Vagina (tissue), 2 donors: Measurements from ENCODE around the gene TPPP. TPM values are rescaled to one million over a fixed set of nuclear protein-coding genes. Genes with fewer than 3 reads are reported as not detected.
A peak's percentile ranks its signal among the peaks of the same experiment; 100 is the strongest.
"Not testable (repeated sequence)": the region's sequence is repeated elsewhere in the genome, so short reads cannot be mapped to it uniquely, and the experiment has no call there.

ENCODE experiments used
- DNase-seq, 2 donors: peaks; one replicate each; pipeline ENCODE4 v3.0.0-alpha.2; 2017; ENCODE audit errors: extremely low spot score in 2 of 2
- H3K27ac ChIP-seq: fragments of 200-600 bp; sonication (generic); one replicate; pipeline ENCODE4 v1.5.1; 2019
- H3K27me3 ChIP-seq: fragments of 200-600 bp; sonication (generic); one replicate; pipeline ENCODE4 v1.5.1; 2019
- H3K36me3 ChIP-seq, 2 donors: fragments of 200-600 bp; sonication (generic); one replicate each; pipeline ENCODE4 v1.5.1; 2017 to 2019
- H3K4me1 ChIP-seq: fragments of 200-600 bp; sonication (generic); one replicate; pipeline ENCODE4 v1.5.1; 2019
- H3K4me3 ChIP-seq, 2 donors: fragments of 200-600 bp; sonication (generic); 1 replicate in 1 of 2; 2 replicates in 1 of 2; pipeline ENCODE4 v1.5.1; 2016 to 2019
- H3K9me3 ChIP-seq: fragments of 200-600 bp; sonication (generic); one replicate; pipeline ENCODE4 v1.5.1; 2019
- CTCF ChIP-seq, 3 experiments: fragments of 450-650 bp in 2 of 3; fragments of 200-600 bp in 1 of 3; sonication (generic) in 1 of 3; IDR thresholded peaks; one replicate each; pipeline ENCODE4 v1.5.1; 2017 to 2019; ENCODE audit warnings: antibody characterized with exemption in 3 of 3, mild to moderate bottlenecking in 2 of 3, moderate library complexity in 2 of 3
- POLR2A ChIP-seq, 2 donors: fragments of 450-650 bp; IDR thresholded peaks; one replicate each; pipeline ENCODE4 v1.6.1; 2017; ENCODE audit warnings: antibody characterized with exemption in 2 of 2, mild to moderate bottlenecking in 2 of 2, moderate library complexity in 2 of 2
- POLR2AphosphoS5 ChIP-seq, 2 donors: sonication (generic); formaldehyde crosslinking; IDR thresholded peaks; one replicate each; pipeline ENCODE4 v1.9.0; 2017; ENCODE audit warnings: antibody characterized with exemption in 2 of 2, mild to moderate bottlenecking in 2 of 2, low read depth in 1 of 2; ENCODE audit not compliant: insufficient read depth in 1 of 2
- intact Hi-C: fragments of 100-400 bp; cut with DNase I; formaldehyde crosslinking; loops from one replicate; pipeline ENCODE4 v1.15.1; 2023
- total RNA-seq: library from RNA; depleted of rRNA; stranded (reverse); fragments of >200 nt; gene quantifications from one replicate; pipeline ENCODE4 v1.2.3, GENCODE V29; 2016

The TPPP gene
- total RNA-seq, 1 donor from 2014 or later = 4.7 TPM

- Histone ChIP-seq H3K4me1 (peaks cover 10% of the 10 kb centered on the region), H3K4me3 (peak overlapping the region; percentile 51 to 86)
- intact Hi-C loops, H3K27me3 ChIP-seq, H3K27ac ChIP-seq, H3K36me3 ChIP-seq, H3K9me3 ChIP-seq: not testable (repeated sequence)
- DNase-seq = peak in 1 of 2 donors; percentile 54
- TF ChIP-seq POLR2AphosphoS5 (IDR thresholded peaks at IDR 0.05; ENCODE audit: insufficient read depth in 1 of 2, low read depth in 1 of 2) = peak in 1 of 2 donors; percentile 28
Observed at GRCh38 chr5:692529-693041, 567 bp downstream of the TPPP start.

DNA sequence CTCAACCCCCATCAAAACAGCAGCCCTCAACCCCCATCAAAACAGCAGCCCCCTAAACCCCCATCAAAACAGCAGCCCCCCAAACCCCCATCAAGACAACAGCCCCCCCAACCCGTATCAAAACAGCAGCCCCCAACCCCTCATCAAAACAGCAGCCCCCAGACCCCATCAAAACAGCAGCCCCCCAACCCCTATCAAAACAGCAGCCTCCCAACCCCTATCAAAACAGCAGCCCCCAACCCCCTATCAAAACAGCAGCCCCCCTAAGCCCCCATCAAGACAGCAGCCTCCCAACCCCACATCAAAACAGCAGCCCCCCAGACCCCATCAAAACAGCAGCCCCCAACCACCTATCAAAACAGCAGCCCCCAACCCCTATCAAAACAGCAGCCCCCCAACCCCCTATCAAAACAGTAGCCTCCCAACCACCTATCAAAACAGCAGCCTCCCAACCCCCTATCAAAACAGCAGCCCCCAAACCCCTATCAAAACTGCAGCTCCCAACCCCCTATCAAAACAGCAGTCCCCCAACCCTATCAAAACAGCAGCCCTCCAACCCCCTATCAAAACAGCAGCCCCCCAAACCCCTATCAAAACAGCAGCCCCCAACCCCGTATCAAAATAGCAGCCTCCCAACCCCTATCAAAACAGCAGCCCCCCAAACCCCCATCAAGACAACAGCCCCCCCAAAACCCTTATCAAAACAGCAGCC, 1.2 kb downstream of the TPPP start:
- no peaks in the 10 kb centered on the region for H3K9me3 ChIP-seq
- no peaks in the 10 kb centered on the region for H3K27me3 ChIP-seq
- peak overlapping the region; percentile 51 to 86 for H3K4me3 ChIP-seq
- no peaks in the 10 kb centered on the region for H3K36me3 ChIP-seq
- no peak overlapping the region for H3K27ac ChIP-seq
- DNase-seq = peak; percentile 71 to 96
- peaks cover 10% of the 10 kb centered on the region for H3K4me1 ChIP-seq
- no peak for TF ChIP-seq CTCF (IDR thresholded peaks at IDR 0.05)
- TF ChIP-seq POLR2A (IDR thresholded peaks at IDR 0.05) = no peak
- TF ChIP-seq POLR2AphosphoS5 (IDR thresholded peaks at IDR 0.05; ENCODE audit: insufficient read depth in 1 of 2, low read depth in 1 of 2) = no peak
- intact Hi-C loops = no loop called here

GRCh38 chr5:691049-691448, 2.1 kb downstream of the TPPP start:
- H3K4me3 ChIP-seq, H3K9me3 ChIP-seq, DNase-seq, H3K36me3 ChIP-seq, intact Hi-C loops, H3K27me3 ChIP-seq, H3K27ac ChIP-seq: not testable (repeated sequence)
- peaks cover 10% of the 10 kb centered on the region for H3K4me1 ChIP-seq

- H3K9me3 ChIP-seq, H3K4me3 ChIP-seq, H3K27me3 ChIP-seq, H3K27ac ChIP-seq, intact Hi-C loops, DNase-seq, H3K36me3 ChIP-seq: not testable (repeated sequence)
- peaks cover 10% of the 10 kb centered on the region for H3K4me1 ChIP-seq
Observed at GRCh38 chr5:690293-690692, 2.9 kb downstream of the TPPP start.

DNA sequence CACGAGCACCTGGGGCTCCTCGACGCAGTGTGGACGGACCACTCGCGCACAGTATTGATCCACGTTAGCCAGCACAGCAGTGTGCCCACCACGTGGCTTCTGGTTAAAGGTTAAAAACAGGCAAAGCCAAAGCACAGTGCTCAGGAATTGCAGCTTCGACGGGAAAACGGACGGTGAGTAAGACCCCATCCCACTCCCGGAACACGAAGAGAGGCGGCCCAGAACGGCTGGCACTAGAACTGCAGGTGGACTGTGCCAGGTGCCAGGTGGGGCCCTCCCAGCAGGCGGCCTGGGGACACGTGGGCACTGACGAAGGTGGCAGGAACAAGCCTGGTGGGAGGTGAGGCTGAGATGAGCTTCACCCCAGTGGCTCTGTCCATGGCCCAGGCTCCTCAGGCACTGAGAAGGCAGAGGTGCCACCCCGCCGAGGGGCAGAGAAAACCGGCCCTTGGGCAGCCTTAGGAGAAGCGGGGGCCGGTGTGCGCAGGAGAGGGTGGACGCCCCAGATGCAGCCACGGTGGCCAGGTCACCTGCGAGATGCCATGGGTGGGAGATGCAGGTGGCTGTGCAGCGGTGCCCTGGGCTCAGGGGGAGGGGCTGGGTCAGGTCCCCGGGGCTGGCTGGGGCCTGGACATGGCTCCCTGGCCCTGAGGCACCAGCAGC, 4.7 kb downstream of the TPPP start:
- H3K36me3 ChIP-seq, H3K27me3 ChIP-seq, intact Hi-C loops, H3K27ac ChIP-seq, H3K9me3 ChIP-seq, H3K4me3 ChIP-seq: not testable (repeated sequence)
- H3K4me1 ChIP-seq = peaks cover 10% of the 10 kb centered on the region
- peak in 1 of 2 donors; percentile 58 for DNase-seq

DNA sequence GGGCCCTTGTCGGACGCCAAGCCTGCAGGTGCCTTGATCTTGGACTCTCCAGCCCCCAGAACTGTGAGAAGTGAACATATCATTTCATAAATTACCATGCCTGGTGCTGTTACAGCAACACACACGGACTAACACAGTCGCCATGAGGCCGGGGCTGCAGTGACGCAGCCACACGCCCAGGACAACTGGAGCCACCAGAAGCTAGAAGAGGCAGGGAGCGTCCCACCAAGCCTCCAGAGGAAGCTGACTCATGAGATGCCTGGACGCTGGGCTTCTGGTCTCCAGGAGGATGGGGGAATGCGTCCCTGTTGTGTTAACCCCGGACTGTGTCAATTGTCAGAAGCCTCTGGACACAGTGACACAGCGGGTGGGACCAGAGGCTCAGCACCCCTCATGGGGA, 6.2 kb downstream of the TPPP start:
- peak in 1 of 2 donors; percentile 47 for DNase-seq

DNA sequence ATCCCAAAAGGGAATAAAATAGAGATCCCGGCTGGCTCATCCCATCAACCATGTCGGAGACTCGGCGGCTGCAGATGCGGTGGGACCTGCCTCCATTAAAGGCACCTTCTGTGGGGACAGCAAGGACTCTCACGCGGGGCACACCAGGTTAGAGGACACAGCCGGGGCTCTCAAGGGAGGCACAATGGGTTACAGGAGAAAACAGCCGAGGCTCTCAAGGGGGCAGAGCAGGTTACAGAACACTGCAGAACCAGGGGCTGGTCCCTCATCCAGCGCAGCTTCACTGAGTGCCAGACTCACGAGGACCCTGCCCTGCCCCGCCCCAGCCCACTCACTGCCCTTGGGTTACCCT, 7.0 kb downstream of the TPPP start:
- intact Hi-C loops, H3K27me3 ChIP-seq, H3K4me3 ChIP-seq, DNase-seq, H3K9me3 ChIP-seq, H3K36me3 ChIP-seq, H3K4me1 ChIP-seq, H3K27ac ChIP-seq: not testable (repeated sequence)

More for the DNA sequence above, 6.2 kb downstream of the TPPP start:
- intact Hi-C loops, H3K4me3 ChIP-seq, H3K4me1 ChIP-seq, H3K27ac ChIP-seq, H3K36me3 ChIP-seq, H3K27me3 ChIP-seq, H3K9me3 ChIP-seq: not testable (repeated sequence)
